Measurements from ENCODE around the gene YES1. TPM values are rescaled to one million over a fixed set of nuclear protein-coding genes. Genes with fewer than 3 reads are reported as not detected.

The YES1 gene
- total and polyA plus RNA-seq, 2 donors (not counting 3 experiments of a cell fraction or from before 2014, with no cell fraction given), result 16.5 to 92.3 TPM

DNA sequence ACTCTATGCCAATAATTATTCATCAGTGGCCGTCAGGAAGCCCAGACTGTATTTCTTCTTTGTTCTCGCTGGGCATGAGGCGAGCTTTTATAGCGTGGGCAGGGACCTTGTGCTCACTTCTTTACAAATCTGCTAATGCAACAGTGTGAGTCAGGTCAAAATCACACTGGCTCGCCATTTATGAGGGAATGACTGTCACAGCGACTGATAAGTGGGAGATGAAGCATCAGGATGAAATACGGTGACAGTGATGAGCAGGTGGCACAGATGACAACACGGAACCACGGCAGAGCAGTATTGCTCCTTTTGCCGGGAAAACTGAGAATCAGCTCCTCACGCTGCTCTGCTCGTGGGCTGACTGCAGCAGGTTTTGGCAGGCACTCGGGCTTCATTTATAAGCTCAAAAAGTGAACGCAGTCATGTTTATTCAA lies 134.1 kb downstream of the YES1 start:
- Histone ChIP-seq H4K20me1 (replicated peaks; ENCODE audit: control insufficient read depth, extremely low read depth, insufficient read depth, low read length) (no peaks in the 10 kb centered on the region), H3K4me1 (ENCODE audit: control insufficient read depth, extremely low read depth, insufficient read depth, low read length) (no peaks in the 10 kb centered on the region), H3K36me3 (ENCODE audit: control insufficient read depth in 2 of 2, extremely low read depth in 1 of 2, insufficient read depth in 2 of 2, low read length in 2 of 2) (peaks cover 7 to 9% of the 10 kb centered on the region in 2 experiments), H3K4me3 (replicated peaks in 1 of 3; ENCODE audit: insufficient read depth in 1 of 3, low read depth in 1 of 3, low read length in 3 of 3) (no peak overlapping the region), H2AFZ (ENCODE audit: low read depth, low read length) (no peak overlapping the region), H3K9ac (replicated peaks; ENCODE audit: extremely low read depth, insufficient read depth, low read length) (no peak overlapping the region), H3K9me1 (replicated peaks; ENCODE audit: control insufficient read depth, extremely low read depth, insufficient read depth, low read length) (no peaks in the 10 kb centered on the region), H3K9me3 (replicated peaks; ENCODE audit: control insufficient read depth, insufficient read depth, low read length) (no peaks in the 10 kb centered on the region), H3K27ac (ENCODE audit: insufficient read depth, low read depth, low read length) (no peak overlapping the region), H3K79me2 (ENCODE audit: control insufficient read depth, insufficient read depth, low read length) (no peaks in the 10 kb centered on the region), H3K4me2 (ENCODE audit: insufficient read depth, low read length) (no peak overlapping the region), H3K27me3 (ENCODE audit: control insufficient read depth in 2 of 2, insufficient read depth in 2 of 2, low read length in 2 of 2) (no peaks in the 10 kb centered on the region)
- no TSS peak for BruUV-seq (replicated peaks)
- FAIRE-seq (peak; percentile 18), DNase-seq (ENCODE audit: low read depth, low spot score) (peak; percentile 13)
- POLR2A ChIA-PET, result no interaction called here
- CTCF ChIA-PET, result no interaction called here
- dilution Hi-C loops (cut with MboI; ENCODE audit: extremely low pct_ligation_motif_present, low sequenced_read_pairs) (no loop called here), intact Hi-C loops (cut with micrococcal nuclease) (no loop called here)
- no peak for TF ChIP-seq MAX (IDR thresholded peaks at IDR 0.05; ENCODE audit: insufficient read depth, insufficient read length)
- no peak for TF ChIP-seq POLR2A (IDR thresholded peaks at IDR 0.05; ENCODE audit: low read depth, low read length)

- dilution Hi-C loops (cut with MboI; ENCODE audit: extremely low pct_ligation_motif_present, low sequenced_read_pairs), result no loop called here
- no peaks in the 10 kb centered on the region for H3K79me2 ChIP-seq (ENCODE audit: control insufficient read depth, insufficient read depth, low read length)
- no peak overlapping the region for H2AFZ ChIP-seq (ENCODE audit: low read depth, low read length)
- no peaks in the 10 kb centered on the region for H3K27me3 ChIP-seq (ENCODE audit: control insufficient read depth in 2 of 2, insufficient read depth in 2 of 2, low read length in 2 of 2)
- H3K9ac ChIP-seq (replicated peaks; ENCODE audit: extremely low read depth, insufficient read depth, low read length), result no peak overlapping the region
- intact Hi-C loops (cut with micrococcal nuclease), result no loop called here
- no peaks in the 10 kb centered on the region for H3K9me1 ChIP-seq (replicated peaks; ENCODE audit: control insufficient read depth, extremely low read depth, insufficient read depth, low read length)
- H3K27ac ChIP-seq (ENCODE audit: insufficient read depth, low read depth, low read length), result no peak overlapping the region
- H3K4me3 ChIP-seq (replicated peaks in 1 of 3; ENCODE audit: insufficient read depth in 1 of 3, low read depth in 1 of 3, low read length in 3 of 3), result no peak overlapping the region
- DNase-seq (ENCODE audit: low read depth, low spot score) (no peak), FAIRE-seq (no peak)
- TF ChIP-seq MYC (IDR thresholded peaks at IDR 0.05; ENCODE audit: low read depth, low read length) (no peak), CTCF (IDR thresholded peaks at IDR 0.05; ENCODE audit: extremely low read depth in 1 of 2, insufficient read depth in 1 of 2, low read depth in 1 of 2, low read length in 2 of 2) (no peak)
- peaks cover 10 to 15% of the 10 kb centered on the region in 2 experiments for H3K36me3 ChIP-seq (ENCODE audit: control insufficient read depth in 2 of 2, extremely low read depth in 1 of 2, insufficient read depth in 2 of 2, low read length in 2 of 2)
- H4K20me1 ChIP-seq (replicated peaks; ENCODE audit: control insufficient read depth, extremely low read depth, insufficient read depth, low read length), result no peaks in the 10 kb centered on the region
- ChIA-PET POLR2A (no interaction called here), CTCF (no interaction called here)
- H3K4me1 ChIP-seq (ENCODE audit: control insufficient read depth, extremely low read depth, insufficient read depth, low read length), result no peaks in the 10 kb centered on the region
- no peaks in the 10 kb centered on the region for H3K9me3 ChIP-seq (replicated peaks; ENCODE audit: control insufficient read depth, insufficient read depth, low read length)
- no TSS peak for BruUV-seq (replicated peaks)
- H3K4me2 ChIP-seq (ENCODE audit: insufficient read depth, low read length), result no peak overlapping the region
Observed at GRCh38 chr18:677145-677544, 134.9 kb downstream of the YES1 start.

Data from endothelial cell of umbilical vein (primary cell).